Measurements from ENCODE around the gene ANKMY1. TPM values are rescaled to one million over a fixed set of nuclear protein-coding genes. Genes with fewer than 3 reads are reported as not detected.

Gene ANKMY1
- total and polyA plus RNA-seq, 3 donors from 2014 or later = 57.3 to 92.5 (median 75.7) TPM

- Histone ChIP-seq H3K4me3 (no peak overlapping the region), H3K27ac (no peak overlapping the region), H3K36me3 (ENCODE audit: low read depth, missing control alignments) (no peaks in the 10 kb centered on the region)
Measured at GRCh38 chr2:240572141-240573031, 14.6 kb upstream of the ANKMY1 start.

DNA sequence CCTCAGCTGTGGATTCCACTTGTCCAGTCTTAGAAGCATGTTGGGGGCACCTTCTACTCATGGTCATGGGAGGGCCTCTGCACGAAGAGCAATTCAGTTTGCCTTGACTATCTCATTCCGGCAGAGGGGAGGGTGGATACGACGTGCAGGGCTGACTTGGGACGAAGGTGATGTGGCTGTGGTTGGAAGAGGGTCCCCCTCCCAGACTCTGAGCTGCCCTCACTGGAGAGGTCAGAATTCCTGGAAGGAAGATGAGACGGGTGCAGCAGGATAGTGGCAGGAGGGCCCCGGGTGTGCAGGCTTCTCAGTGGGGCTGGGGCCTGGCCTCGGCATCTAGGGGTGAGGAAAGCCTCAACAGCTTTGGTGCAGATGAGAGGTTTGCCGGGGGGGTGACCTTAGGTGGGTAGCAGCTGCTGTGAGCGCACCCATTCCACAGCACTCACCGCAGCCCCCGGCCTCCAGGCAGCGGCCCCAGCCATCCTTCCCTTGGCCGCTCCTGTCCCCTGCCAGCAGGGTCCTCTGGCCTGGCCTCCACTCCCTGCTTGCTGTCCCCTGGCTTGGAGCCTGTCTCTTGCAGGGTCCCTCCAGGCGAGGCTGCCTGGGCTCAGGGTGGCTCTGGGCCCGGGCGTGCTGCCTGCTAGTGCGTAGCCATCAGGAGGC is 13.7 kb upstream of the ANKMY1 start:
- no peak for TF ChIP-seq POLR2A (IDR thresholded peaks at IDR 0.05)
- TF ChIP-seq, protein P1, sequence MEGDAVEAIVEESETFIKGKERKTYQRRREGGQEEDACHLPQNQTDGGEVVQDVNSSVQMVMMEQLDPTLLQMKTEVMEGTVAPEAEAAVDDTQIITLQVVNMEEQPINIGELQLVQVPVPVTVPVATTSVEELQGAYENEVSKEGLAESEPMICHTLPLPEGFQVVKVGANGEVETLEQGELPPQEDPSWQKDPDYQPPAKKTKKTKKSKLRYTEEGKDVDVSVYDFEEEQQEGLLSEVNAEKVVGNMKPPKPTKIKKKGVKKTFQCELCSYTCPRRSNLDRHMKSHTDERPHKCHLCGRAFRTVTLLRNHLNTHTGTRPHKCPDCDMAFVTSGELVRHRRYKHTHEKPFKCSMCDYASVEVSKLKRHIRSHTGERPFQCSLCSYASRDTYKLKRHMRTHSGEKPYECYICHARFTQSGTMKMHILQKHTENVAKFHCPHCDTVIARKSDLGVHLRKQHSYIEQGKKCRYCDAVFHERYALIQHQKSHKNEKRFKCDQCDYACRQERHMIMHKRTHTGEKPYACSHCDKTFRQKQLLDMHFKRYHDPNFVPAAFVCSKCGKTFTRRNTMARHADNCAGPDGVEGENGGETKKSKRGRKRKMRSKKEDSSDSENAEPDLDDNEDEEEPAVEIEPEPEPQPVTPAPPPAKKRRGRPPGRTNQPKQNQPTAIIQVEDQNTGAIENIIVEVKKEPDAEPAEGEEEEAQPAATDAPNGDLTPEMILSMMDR (IDR thresholded peaks at IDR 0.05) = no peak
- Histone ChIP-seq H3K27me3 (no peaks in the 10 kb centered on the region), H3K9me3 (no peaks in the 10 kb centered on the region), H3K4me1 (peaks cover 27% of the 10 kb centered on the region), H3K27ac (no peak overlapping the region), H3K36me3 (ENCODE audit: low read depth, missing control alignments) (no peaks in the 10 kb centered on the region), H3K4me3 (no peak overlapping the region)
- 92 to 95% methylated on average over 16 to 18 of the region's 18 CpGs for WGBS, 2 donors
- DNase-seq = no peak
- intact Hi-C loops (cut with DNase I; ENCODE audit: low total_unique reads) = no loop called here

More at GRCh38 chr2:240572141-240573031, 14.6 kb upstream of the ANKMY1 start:
- TF ChIP-seq, protein P1 (IDR thresholded peaks at IDR 0.05) = no peak
- no peak for TF ChIP-seq POLR2A (IDR thresholded peaks at IDR 0.05)
- peaks cover 18% of the 10 kb centered on the region for H3K4me1 ChIP-seq
- H3K27me3 ChIP-seq = no peaks in the 10 kb centered on the region
- intact Hi-C loops (cut with DNase I; ENCODE audit: low total_unique reads) = no loop called here
- no peaks in the 10 kb centered on the region for H3K9me3 ChIP-seq
- 91 to 93% methylated on average over 21 to 30 of the region's 30 CpGs for WGBS, 2 donors
- no peak for DNase-seq

DNA sequence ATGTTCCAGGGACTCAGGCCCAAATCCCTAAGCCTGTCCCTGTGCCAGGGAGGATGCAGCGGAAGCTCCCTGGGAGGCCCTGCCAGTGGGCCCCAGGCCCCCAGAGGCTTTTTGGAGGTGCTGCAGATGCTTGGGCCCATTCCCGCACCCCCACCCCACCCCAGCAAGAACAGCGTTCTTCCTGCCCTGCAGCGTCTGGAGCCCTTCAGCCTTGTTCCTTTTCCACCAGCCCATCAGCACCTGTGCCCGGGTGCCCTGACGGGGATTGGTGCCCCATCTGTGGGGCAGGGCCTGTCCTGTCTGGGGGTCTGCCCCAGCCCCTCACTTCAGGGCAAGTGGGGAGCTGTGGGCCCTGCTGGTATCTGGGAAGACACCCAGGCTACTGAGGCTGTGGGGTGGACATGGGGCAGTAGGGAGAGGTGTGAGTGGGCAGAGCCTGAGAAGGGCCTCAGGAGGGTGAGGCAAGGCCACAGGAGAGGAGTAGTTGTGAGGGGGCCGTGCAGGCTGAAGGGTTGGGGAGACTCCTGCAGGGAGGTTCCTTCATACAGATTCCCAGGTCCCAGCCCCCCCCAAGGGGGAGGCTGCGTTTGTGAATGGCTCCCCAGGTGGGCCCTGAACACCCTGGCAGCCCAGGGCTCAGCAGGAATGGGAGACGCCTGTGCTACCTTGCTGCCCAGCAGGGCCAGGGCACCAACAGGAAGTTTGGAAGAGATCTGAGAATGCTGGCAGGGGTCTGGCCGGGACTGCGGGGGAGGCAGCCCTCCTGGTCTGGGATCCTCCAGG is 12.9 kb upstream of the ANKMY1 start:
- no peak for TF ChIP-seq POLR2A (IDR thresholded peaks at IDR 0.05)
- TF ChIP-seq, protein P1 (IDR thresholded peaks at IDR 0.05) = no peak
- WGBS, 2 donors = 72 to 86% methylated on average over 3 to 11 of the region's 11 CpGs
- Histone ChIP-seq H3K27ac (no peak overlapping the region), H3K4me1 (peaks cover 33% of the 10 kb centered on the region), H3K4me3 (no peak overlapping the region), H3K36me3 (ENCODE audit: low read depth, missing control alignments) (no peaks in the 10 kb centered on the region), H3K9me3 (no peaks in the 10 kb centered on the region), H3K27me3 (no peaks in the 10 kb centered on the region)
- DNase-seq = no peak
- intact Hi-C loops (cut with DNase I; ENCODE audit: low total_unique reads) = no loop called here

DNA sequence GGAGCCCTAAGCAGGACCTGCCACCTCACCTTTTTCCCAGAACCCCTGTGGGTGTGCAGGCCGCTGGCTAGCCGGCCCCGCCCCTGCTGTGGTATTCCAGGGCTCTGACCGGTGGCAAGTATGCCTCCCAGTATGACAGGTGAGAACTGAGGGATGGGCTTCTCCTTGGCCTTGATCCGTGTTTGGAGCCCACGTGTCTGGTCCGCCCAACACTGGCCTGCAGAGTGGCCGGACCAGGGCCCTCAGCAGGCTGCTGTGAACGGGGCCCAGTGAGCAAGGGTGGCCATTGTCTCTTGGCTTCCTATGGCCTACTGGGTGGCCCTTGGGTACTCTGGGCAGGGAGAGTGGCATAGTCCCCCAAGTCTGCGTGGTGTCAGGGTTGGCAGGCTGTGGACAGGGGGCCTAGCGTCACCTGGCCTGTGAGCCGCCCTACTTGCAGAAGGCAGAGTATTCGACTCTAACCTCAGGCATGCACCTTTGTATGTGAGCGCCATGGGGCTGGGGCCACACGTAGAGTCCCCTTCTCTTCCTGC is 12.3 kb upstream of the ANKMY1 start:
- WGBS, 2 donors = 84% methylated on average over 11 to 15 of the region's 15 CpGs
- Histone ChIP-seq H3K36me3 (ENCODE audit: low read depth, missing control alignments) (no peaks in the 10 kb centered on the region), H3K27me3 (no peaks in the 10 kb centered on the region), H3K27ac (no peak overlapping the region), H3K4me3 (no peak overlapping the region), H3K9me3 (no peaks in the 10 kb centered on the region), H3K4me1 (peaks cover 35% of the 10 kb centered on the region)
- no peak for DNase-seq
- intact Hi-C loops (cut with DNase I; ENCODE audit: low total_unique reads) = no loop called here
- TF ChIP-seq POLR2A (IDR thresholded peaks at IDR 0.05) = no peak
- TF ChIP-seq, protein P1 (IDR thresholded peaks at IDR 0.05) = no peak

Measured in testis (tissue), 3 donors.